T-helper 1 cell treated with Interleukin-12 subunit alpha and Interleukin-12 subunit beta and Interleukin-4 antibody, amounts not matched to agents 30 μg/mL and 1 μg/mL, for 36 hours (primary cell): ENCODE data around the gene KNSTRN.

Source experiments
- H3K27ac Mint-ChIP-seq: one replicate; pipeline ENCODE4 v1.8.0; 2021; ENCODE audit warnings: mild to moderate bottlenecking, mixed read lengths
- H3K27me3 Mint-ChIP-seq: one replicate; pipeline ENCODE4 v1.8.0; 2021; ENCODE audit warnings: low read depth, mixed read lengths
- H3K36me3 Mint-ChIP-seq: one replicate; pipeline ENCODE4 v1.8.0; 2021; ENCODE audit warnings: low read depth, mixed read lengths
- H3K4me1 Mint-ChIP-seq: one replicate; pipeline ENCODE4 v1.8.0; 2021; ENCODE audit warnings: low read depth, mixed read lengths
- H3K4me3 Mint-ChIP-seq: one replicate; pipeline ENCODE4 v1.8.0; 2021; ENCODE audit warnings: mild to moderate bottlenecking, moderate library complexity, mixed read lengths
- H3K9me3 Mint-ChIP-seq: one replicate; pipeline ENCODE4 v1.8.0; 2021; ENCODE audit warnings: mixed read lengths

The KNSTRN gene

DNA sequence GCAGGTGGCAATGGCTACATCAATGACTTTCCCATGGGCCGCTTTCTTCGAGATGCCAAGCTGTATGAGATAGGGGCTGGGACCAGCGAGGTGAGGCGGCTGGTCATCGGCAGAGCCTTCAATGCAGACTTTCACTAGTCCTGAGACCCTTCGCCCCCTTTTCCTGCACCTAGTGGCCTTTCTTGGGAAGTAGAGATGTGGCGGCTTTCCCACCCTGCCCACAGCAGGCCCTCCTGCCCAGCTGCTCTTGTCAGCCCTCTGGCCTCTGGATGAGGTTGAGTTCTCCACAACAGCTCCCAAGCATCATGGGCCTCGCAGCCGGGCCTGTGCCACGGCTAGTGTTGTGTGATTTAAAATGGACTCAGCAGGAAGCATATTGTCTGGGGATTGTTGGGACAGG lies 35.6 kb downstream of the KNSTRN start:
- Mint-ChIP-seq H3K27me3 (no peaks in the 10 kb centered on the region), H3K4me1 (peaks cover 3% of the 10 kb centered on the region), H3K4me3 (no peak overlapping the region), H3K36me3 (peaks cover 2% of the 10 kb centered on the region), H3K9me3 (no peaks in the 10 kb centered on the region), H3K27ac (no peak overlapping the region)

DNA sequence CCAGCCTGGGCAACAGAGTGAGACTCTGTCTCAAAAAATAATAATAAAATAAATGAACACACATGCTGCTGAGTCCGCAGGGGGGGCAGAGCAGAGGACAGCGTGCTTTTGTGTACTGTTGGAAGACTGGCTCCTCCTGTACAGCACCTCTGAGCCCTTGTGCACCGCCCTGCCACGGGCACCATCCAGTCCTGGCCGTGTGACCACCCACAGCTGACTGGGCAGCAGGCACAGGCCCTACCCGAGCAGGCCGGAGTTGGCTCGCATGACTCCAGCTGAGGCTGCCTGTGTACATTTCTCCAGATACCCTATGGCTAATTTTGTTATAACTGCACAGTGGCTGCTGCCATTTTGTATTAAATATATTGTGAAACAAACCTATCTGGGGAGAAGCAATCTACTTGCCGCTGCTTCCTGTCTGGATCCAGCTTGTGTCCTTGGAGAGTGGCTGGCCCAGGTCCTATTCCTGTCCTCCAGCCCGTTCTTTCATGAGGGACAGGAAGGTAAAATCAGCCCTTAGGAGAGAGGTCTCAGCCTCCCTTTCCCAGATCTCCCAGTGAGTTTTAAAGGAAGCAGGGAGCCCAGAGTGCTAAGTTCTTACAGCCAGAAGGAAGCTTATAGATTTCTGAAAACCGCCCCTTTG lies 37.7 kb downstream of the KNSTRN start:
- Mint-ChIP-seq H3K4me3 (no peak overlapping the region), H3K9me3 (no peaks in the 10 kb centered on the region), H3K27ac (no peak overlapping the region), H3K27me3 (no peaks in the 10 kb centered on the region), H3K4me1 (peaks cover 3% of the 10 kb centered on the region), H3K36me3 (no peaks in the 10 kb centered on the region)

DNA sequence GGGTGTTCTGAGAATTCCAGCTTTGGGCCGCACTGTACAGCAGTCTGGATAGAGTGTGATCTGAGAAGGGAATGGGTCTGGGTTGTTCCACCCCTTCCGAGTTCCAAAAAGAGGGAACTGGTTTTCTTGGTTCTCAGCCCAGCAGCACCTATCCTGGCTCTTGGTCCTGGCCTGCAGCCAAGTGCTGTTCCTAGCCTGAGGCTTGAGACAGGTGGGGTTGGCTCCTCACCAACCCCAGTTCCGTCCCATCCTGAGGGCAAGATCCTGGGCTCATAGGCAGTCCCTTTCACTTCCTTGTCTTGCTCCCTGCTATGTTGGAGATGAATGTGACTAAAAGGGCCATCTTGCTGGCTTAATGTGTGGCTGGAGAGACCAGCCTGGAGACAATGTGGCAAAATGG lies 38.3 kb downstream of the KNSTRN start:
- Mint-ChIP-seq H3K9me3 (no peaks in the 10 kb centered on the region), H3K27ac (no peak overlapping the region), H3K27me3 (no peaks in the 10 kb centered on the region), H3K4me1 (peaks cover 3% of the 10 kb centered on the region), H3K4me3 (no peak overlapping the region), H3K36me3 (no peaks in the 10 kb centered on the region)

DNA sequence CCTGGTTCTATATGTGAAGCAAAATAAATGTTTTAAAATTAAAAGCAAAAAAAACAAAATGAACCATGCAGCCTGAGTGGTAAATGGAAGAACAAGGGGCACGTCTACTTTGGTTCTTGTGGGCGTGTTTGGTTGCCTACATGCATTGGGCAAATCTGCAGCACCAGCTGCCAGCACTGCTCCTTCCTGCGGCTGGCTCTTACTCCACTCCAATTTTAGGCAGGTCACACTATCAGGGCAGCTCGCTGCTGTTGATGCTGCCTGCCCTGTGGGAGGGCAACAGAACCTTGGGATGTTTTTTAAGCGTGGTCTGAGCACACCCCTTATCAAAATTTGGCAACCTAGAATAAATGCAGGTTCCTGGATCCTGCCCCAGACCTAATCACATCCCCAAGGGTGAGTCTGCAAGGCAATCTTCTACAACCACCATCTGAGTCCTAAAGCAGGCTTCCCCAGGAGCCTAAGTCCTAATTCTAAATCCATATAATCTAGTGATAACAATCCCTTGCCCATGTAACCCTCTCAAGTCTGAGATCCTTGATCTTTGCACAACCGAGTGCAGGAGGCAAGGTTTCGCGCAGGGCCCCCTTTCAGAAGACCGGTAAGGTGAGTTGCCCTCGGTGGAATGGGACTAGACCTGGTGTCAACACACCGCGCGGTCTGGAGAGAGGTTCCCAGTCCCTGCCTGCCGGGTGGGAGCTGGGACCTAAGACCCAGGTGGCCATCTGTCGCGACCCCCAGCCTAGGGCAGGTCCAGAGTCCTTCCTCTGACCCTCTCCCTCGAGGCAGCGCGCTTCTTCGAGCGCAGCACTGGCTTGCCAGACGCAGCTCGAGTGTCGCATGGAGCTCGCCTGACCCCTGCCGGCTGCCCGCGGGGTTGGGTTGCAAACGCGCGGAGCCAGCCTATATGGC lies 39.0 kb downstream of the KNSTRN start:
- H3K4me3 Mint-ChIP-seq, result no peak overlapping the region
- H3K27ac Mint-ChIP-seq, result no peak overlapping the region

DNA sequence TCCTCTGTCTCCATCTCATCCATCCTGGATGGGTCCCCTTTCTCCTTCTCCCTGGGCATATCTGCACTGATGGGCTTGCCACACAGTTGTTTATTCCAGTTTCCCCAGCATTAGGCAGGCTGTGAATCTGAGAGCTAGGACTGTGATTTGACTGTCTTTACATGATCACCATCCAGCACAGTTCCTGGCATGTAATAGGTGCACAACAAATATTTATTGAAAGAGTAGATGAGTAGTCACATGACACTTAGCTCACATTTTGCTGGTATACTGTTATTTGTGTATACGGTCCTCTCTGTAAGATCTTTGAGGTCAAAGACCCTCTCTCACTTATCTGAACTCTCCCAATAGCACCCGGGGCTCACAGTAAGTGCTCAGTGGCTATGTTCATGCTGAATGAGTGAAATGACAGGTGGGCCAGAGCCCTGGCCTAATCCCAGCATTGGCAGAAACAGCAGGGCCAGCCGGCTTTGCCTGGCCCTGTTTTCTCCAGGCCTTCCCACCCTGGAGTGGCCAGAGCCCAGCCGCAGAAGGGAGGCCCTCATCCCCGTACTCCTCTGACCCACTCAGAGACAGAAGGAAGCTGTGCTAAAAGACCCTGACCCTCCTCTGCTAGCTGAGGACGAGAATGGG lies 42.1 kb downstream of the KNSTRN start:
- peaks cover 3% of the 10 kb centered on the region for H3K4me1 Mint-ChIP-seq
- H3K27me3 Mint-ChIP-seq, result peaks cover under 1% of the 10 kb centered on the region
- H3K36me3 Mint-ChIP-seq, result no peaks in the 10 kb centered on the region
- H3K27ac Mint-ChIP-seq, result no peak overlapping the region
- H3K4me3 Mint-ChIP-seq, result no peak overlapping the region
- H3K9me3 Mint-ChIP-seq, result no peaks in the 10 kb centered on the region

More for the DNA sequence above, 39.0 kb downstream of the KNSTRN start:
- H3K4me1 Mint-ChIP-seq, result peaks cover 3% of the 10 kb centered on the region
- no peaks in the 10 kb centered on the region for H3K36me3 Mint-ChIP-seq
- no peaks in the 10 kb centered on the region for H3K9me3 Mint-ChIP-seq
- H3K27me3 Mint-ChIP-seq, result no peaks in the 10 kb centered on the region

DNA sequence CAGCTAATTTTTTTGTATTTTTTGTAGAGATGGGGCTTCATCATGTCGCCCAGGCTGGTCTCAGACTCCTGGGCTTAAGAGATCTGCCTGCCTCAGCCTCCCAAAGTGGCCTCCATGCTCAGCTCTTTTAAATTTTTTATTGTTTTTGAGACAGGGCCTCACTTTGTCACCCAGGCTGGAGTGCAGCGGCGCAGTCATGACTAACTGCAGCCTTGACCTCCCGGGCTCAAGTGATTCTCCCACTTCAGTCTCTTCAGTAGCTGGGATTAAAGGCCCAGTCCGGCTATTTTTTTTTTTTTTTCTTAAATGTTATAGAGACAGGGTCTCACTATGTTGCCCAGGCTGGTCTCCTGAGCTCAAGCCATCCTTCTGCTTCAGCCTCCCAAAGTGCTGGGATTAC lies 43.2 kb downstream of the KNSTRN start:
- no peak overlapping the region for H3K4me3 Mint-ChIP-seq
- no peak overlapping the region for H3K27ac Mint-ChIP-seq
- H3K27me3 Mint-ChIP-seq, result peaks cover 10% of the 10 kb centered on the region
- H3K4me1 Mint-ChIP-seq, result peaks cover 3% of the 10 kb centered on the region
- no peaks in the 10 kb centered on the region for H3K36me3 Mint-ChIP-seq
- no peaks in the 10 kb centered on the region for H3K9me3 Mint-ChIP-seq

DNA sequence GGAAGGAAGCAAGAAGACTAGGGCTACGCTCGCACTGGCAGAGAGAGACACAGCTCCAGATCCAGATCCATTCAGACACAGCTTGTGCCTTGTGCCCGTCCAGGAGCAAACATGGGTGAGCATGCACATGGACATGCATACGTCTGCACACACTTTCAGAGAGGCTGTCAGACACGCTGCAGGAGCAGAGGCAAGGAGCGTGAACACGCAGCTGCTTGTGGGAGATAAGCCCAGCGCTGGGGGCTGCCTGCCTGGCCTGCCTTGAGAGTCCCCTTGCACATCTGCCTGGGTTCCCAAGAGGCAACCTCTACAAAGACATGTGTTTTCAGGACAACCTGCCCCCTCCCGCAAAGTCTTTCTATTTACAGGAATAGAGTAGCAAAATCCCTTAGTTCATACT lies 44.7 kb downstream of the KNSTRN start:
- Mint-ChIP-seq H3K9me3 (no peaks in the 10 kb centered on the region), H3K4me1 (no peaks in the 10 kb centered on the region), H3K27me3 (peaks cover 13% of the 10 kb centered on the region), H3K36me3 (no peaks in the 10 kb centered on the region), H3K4me3 (no peak overlapping the region), H3K27ac (no peak overlapping the region)

DNA sequence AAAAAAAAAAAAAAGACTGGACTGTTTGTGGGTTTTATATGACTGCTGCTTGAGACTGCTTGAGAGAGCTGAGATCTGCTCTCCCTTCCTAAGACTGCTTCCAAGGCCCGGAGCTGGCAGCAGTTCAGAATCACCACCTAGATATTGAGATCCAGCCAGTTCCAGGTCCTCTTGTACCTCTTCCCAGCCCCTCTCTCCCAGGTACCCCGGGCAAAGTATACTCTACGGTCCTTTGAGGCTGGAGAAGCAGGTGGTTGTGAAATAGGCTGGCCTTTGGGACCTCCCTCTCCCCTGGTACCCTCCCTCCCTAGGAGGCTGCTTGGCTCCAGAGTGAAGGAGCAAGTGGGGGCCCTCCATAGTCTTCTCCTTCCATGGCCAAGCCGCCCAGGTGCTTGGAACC lies 45.7 kb downstream of the KNSTRN start:
- Mint-ChIP-seq H3K36me3 (no peaks in the 10 kb centered on the region), H3K27me3 (peaks cover 20% of the 10 kb centered on the region), H3K4me1 (no peaks in the 10 kb centered on the region), H3K9me3 (no peaks in the 10 kb centered on the region), H3K27ac (no peak overlapping the region), H3K4me3 (no peak overlapping the region)

DNA sequence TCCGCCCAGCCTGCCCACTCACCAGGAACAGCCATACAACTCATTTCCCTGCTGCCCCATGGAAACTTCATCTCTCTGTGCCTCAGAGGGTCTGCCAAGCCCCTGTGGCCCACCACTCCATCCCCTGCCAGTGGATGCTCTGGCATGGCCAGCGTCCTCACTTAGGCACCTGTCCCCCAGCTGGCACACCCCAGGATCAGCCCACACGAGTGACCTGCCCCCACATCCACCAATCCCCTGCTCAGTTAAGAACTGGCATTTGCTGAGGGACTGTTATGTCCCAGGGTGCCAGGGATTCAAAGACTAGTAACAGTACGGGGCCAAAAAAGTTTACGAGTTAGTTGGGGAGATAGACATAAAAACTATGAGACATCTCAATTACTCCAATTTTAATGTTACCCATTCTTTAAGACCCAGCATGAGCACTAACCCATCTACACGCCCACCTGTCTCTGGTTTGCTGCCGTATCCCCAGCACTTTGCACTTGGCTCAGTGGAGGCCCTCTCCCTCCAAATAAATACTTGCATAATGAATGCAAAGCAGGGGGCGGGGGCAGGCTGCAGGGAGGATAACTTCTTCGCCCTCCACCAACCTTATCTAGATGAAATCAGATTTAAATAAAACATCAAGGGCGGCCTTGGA lies 46.7 kb downstream of the KNSTRN start:
- Mint-ChIP-seq H3K4me3 (no peak overlapping the region), H3K4me1 (no peaks in the 10 kb centered on the region), H3K27me3 (peaks cover 30% of the 10 kb centered on the region), H3K27ac (no peak overlapping the region), H3K36me3 (no peaks in the 10 kb centered on the region), H3K9me3 (no peaks in the 10 kb centered on the region)

DNA sequence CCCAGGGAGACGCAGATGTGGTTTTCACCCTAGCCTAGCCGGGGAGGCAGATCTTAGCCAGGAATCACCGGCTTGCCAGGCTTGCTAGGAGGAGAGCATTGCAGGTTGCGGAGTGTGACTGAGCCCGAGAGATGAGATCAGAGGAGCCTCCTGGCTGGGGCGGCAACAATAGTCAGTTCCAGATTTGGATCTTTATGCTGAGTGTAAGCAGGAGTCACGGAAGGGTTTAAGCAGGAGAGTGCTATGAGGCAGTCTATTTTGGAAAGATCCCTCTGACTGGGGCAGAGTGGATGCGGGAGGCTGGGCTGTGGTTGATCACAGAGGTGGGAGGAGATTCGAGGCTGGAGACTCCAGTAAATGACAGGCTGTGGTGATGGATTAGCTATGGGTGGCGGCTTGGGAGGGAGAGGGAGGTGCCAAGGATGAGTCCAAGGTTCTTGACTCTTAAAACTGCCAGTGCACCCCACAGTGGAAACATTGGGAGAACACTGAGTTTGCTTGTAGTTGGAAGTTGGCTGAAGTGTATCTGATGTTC lies 47.8 kb downstream of the KNSTRN start:
- Mint-ChIP-seq H3K4me1 (no peaks in the 10 kb centered on the region), H3K36me3 (no peaks in the 10 kb centered on the region), H3K27ac (no peak overlapping the region), H3K9me3 (no peaks in the 10 kb centered on the region), H3K4me3 (no peak overlapping the region), H3K27me3 (peaks cover 42% of the 10 kb centered on the region)

DNA sequence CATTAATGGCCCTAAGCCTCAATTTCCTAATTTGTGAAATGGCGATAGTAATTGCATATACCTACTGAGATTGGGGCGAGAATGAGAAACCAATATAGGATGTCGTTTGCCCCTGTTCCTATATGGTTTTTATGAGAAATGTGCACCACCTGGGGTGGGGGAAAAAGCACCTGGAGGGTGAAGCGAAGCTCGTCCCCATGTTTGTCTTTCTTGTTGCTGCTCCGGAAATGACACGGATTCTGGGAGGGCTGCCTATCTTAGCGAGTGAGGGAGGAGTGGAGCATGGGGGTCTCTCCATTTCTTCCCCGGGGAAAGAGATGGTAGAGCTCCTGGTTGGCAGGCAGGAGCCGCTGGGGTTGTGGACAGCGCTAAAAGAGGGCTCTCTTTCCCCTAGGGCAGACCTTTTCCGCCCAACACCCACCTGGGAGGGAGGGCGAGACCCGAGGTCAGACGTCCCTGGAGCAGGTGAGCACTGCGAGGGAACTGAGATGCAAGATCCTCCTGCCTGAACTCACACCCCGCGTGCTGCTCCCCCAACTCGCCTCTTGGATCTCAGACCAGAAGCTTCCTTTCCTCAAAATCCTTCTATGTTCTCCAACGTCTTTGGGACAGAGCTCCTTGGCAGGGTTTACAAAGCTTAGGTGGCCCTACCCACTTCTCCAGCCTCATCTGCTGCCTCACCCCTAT lies 52.6 kb downstream of the KNSTRN start:
- peaks cover 11% of the 10 kb centered on the region for H3K4me1 Mint-ChIP-seq

DNA sequence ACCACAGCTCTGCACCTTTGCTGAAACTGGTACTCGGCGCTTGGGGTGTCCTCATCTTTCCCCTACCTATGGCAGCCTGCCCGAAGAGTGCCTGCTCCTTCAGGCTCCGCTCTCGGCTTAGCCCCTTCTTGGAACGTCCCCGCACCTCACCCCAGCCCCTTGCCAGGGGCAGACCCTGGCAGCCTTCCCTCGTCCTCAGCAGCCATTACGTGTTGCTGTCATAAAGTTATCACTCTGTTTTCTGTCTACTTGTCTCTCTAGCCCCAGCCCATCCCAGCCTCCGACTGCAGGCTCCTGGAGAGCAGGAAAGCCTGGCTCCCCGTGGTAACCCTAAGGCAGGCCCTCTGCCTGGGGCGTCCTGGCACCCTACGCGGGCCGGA lies 53.2 kb downstream of the KNSTRN start:
- Mint-ChIP-seq H3K27me3 (peaks cover 81% of the 10 kb centered on the region), H3K4me3 (peak overlapping the region; percentile 1), H3K27ac (no peak overlapping the region), H3K4me1 (peaks cover 11% of the 10 kb centered on the region), H3K36me3 (peaks cover 1% of the 10 kb centered on the region), H3K9me3 (no peaks in the 10 kb centered on the region)

More for the DNA sequence above, 52.6 kb downstream of the KNSTRN start:
- peaks cover 84% of the 10 kb centered on the region for H3K27me3 Mint-ChIP-seq
- H3K9me3 Mint-ChIP-seq, result no peaks in the 10 kb centered on the region
- H3K27ac Mint-ChIP-seq, result no peak overlapping the region
- H3K4me3 Mint-ChIP-seq, result peak overlapping the region; percentile 1
- H3K36me3 Mint-ChIP-seq, result peaks cover 1% of the 10 kb centered on the region

DNA sequence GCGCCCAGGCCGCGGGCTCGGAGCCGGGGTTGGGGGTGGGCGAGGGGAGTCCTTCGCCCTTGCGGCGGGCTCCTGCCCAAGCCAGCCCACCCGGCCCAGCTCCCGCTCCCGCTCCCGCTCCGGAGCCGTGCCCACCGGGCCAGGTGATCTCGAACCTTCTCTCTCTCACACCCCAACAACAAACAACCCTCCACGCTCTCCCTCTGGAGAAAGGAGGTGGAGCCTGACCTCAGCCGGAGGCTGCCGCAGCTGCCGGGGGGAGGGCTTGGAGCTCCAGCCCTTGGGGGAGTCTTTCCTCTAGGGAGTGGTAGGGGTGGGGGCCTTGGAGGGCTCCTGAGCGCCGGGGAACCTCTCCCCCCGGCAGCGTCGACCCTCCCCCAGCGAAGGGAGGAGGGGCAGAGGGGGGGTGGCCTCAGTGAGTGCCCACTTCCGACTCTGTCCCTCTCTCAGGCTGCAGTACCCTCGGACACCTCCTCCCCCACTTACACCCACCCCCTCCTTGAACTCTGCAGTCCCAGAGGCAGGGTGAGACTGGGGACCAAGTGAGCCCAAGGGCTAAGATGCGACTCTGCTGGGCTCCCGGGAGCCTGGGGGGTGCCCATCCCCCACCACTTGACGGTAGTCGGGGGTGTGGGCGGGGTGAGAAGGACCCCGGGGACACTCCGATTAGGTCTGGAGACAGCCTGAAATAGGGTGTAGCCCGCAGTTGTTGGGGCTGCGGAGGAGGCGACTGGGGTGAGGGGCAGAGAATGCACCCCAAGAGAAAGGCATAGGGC lies 53.8 kb downstream of the KNSTRN start:
- Mint-ChIP-seq H3K36me3 (peaks cover 1% of the 10 kb centered on the region), H3K27me3 (peaks cover 81% of the 10 kb centered on the region), H3K9me3 (no peaks in the 10 kb centered on the region), H3K27ac (no peak overlapping the region), H3K4me1 (peaks cover 11% of the 10 kb centered on the region), H3K4me3 (peak overlapping the region; percentile 35)
